ENCODE measurements around the gene DENND5A.
"Not testable (repeated sequence)": the region's sequence is repeated elsewhere in the genome, so short reads cannot be mapped to it uniquely, and the experiment has no call there.

DENND5A gene

GRCh38 chr11:9172389-9172788 is 92.8 kb downstream of the DENND5A start:
- TF ChIP-seq EZH2phosphoT487 (IDR thresholded peaks at IDR 0.05; ENCODE audit: borderline replicate concordance, low read length) (no peak), CTCF (IDR thresholded peaks at IDR 0.05; ENCODE audit: low read depth, low read length, poor library complexity, severe bottlenecking) (no peak)
- no peak overlapping the region for H3K27ac ChIP-seq (ENCODE audit: low read depth, low read length)
- no peaks in the 10 kb centered on the region for H4K20me1 ChIP-seq (ENCODE audit: control insufficient read depth, insufficient read depth, low read depth, low read length)
- no peaks in the 10 kb centered on the region for H3K9me2 ChIP-seq (replicated peaks; ENCODE audit: control insufficient read depth, low read length)
- H3K4me1 ChIP-seq (ENCODE audit: control insufficient read depth, low read length) = no peaks in the 10 kb centered on the region; the same call in 1 of the 2 replicates
- H3K9me3 ChIP-seq (ENCODE audit: control insufficient read depth, insufficient read depth, low read length) = no peaks in the 10 kb centered on the region
- no peaks in the 10 kb centered on the region for H3K79me2 ChIP-seq (ENCODE audit: control insufficient read depth, low read length)
- peaks cover 3% of the 10 kb centered on the region; the same call in 1 of the 2 replicates for H3F3A ChIP-seq (ENCODE audit: control insufficient read depth, insufficient read depth)
- no peaks in the 10 kb centered on the region for H3K36me3 ChIP-seq (ENCODE audit: control insufficient read depth, low read length)
- H3K4me3 ChIP-seq (ENCODE audit: low read length) = no peak overlapping the region
- H3K27me3 ChIP-seq (ENCODE audit: control insufficient read depth, low read length) = no peaks in the 10 kb centered on the region
- H3K4me2 ChIP-seq (ENCODE audit: low read length) = no peak overlapping the region

GRCh38 chr11:9170450-9170849 is 94.7 kb downstream of the DENND5A start:
- H3K9me3 ChIP-seq (ENCODE audit: control insufficient read depth, insufficient read depth, low read length) = no peaks in the 10 kb centered on the region
- no peaks in the 10 kb centered on the region for H4K20me1 ChIP-seq (ENCODE audit: control insufficient read depth, insufficient read depth, low read depth, low read length)
- no peaks in the 10 kb centered on the region for H3K9me2 ChIP-seq (replicated peaks; ENCODE audit: control insufficient read depth, low read length)
- no peak overlapping the region for H3K4me2 ChIP-seq (ENCODE audit: low read length)
- TF ChIP-seq EZH2phosphoT487 (IDR thresholded peaks at IDR 0.05; ENCODE audit: borderline replicate concordance, low read length) (no peak), CTCF (IDR thresholded peaks at IDR 0.05; ENCODE audit: low read depth, low read length, poor library complexity, severe bottlenecking) (no peak)
- no peaks in the 10 kb centered on the region for H3K36me3 ChIP-seq (ENCODE audit: control insufficient read depth, low read length)
- H3K4me3 ChIP-seq (ENCODE audit: low read length) = no peak overlapping the region
- peaks cover 3% of the 10 kb centered on the region; the same call in 1 of the 2 replicates for H3F3A ChIP-seq (ENCODE audit: control insufficient read depth, insufficient read depth)
- H3K27ac ChIP-seq (ENCODE audit: low read depth, low read length) = no peak overlapping the region
- no peaks in the 10 kb centered on the region for H3K27me3 ChIP-seq (ENCODE audit: control insufficient read depth, low read length)
- no peaks in the 10 kb centered on the region; the same call in 1 of the 2 replicates for H3K4me1 ChIP-seq (ENCODE audit: control insufficient read depth, low read length)
- no peaks in the 10 kb centered on the region for H3K79me2 ChIP-seq (ENCODE audit: control insufficient read depth, low read length)

GRCh38 chr11:9169595-9170295 is 95.4 kb downstream of the DENND5A start:
- Histone ChIP-seq H3K4me1 (ENCODE audit: control insufficient read depth, low read length) (no peaks in the 10 kb centered on the region; the same call in 1 of the 2 replicates), H4K20me1 (ENCODE audit: control insufficient read depth, insufficient read depth, low read depth, low read length) (no peaks in the 10 kb centered on the region), H3K9me2 (replicated peaks; ENCODE audit: control insufficient read depth, low read length) (no peaks in the 10 kb centered on the region), H3K4me2 (ENCODE audit: low read length) (no peak overlapping the region), H3K4me3 (ENCODE audit: low read length) (no peak overlapping the region), H3K27ac (ENCODE audit: low read depth, low read length) (no peak overlapping the region), H3K36me3 (ENCODE audit: control insufficient read depth, low read length) (no peaks in the 10 kb centered on the region), H3K79me2 (ENCODE audit: control insufficient read depth, low read length) (no peaks in the 10 kb centered on the region), H3F3A (ENCODE audit: control insufficient read depth, insufficient read depth) (peaks cover 3% of the 10 kb centered on the region; the same call in 1 of the 2 replicates), H3K9me3 (ENCODE audit: control insufficient read depth, insufficient read depth, low read length) (no peaks in the 10 kb centered on the region), H3K27me3 (ENCODE audit: control insufficient read depth, low read length) (no peaks in the 10 kb centered on the region)
- TF ChIP-seq EZH2phosphoT487 (IDR thresholded peaks at IDR 0.05; ENCODE audit: borderline replicate concordance, low read length) (no peak), CTCF (IDR thresholded peaks at IDR 0.05; ENCODE audit: low read depth, low read length, poor library complexity, severe bottlenecking) (no peak)

GRCh38 chr11:9161991-9162390 is 103.2 kb downstream of the DENND5A start:
- not testable (repeated sequence) for H3K4me3 ChIP-seq (ENCODE audit: low read length); H3K9me2 ChIP-seq (replicated peaks; ENCODE audit: control insufficient read depth, low read length); H3K36me3 ChIP-seq (ENCODE audit: control insufficient read depth, low read length); H3F3A ChIP-seq (ENCODE audit: control insufficient read depth, insufficient read depth); H3K9me3 ChIP-seq (ENCODE audit: control insufficient read depth, insufficient read depth, low read length); H3K4me1 ChIP-seq (ENCODE audit: control insufficient read depth, low read length); H4K20me1 ChIP-seq (ENCODE audit: control insufficient read depth, insufficient read depth, low read depth, low read length); H3K27me3 ChIP-seq (ENCODE audit: control insufficient read depth, low read length); H3K27ac ChIP-seq (ENCODE audit: low read depth, low read length); H3K79me2 ChIP-seq (ENCODE audit: control insufficient read depth, low read length); H3K4me2 ChIP-seq (ENCODE audit: low read length)

Measured in DOHH2 (cell line).